Smooth muscle cell (in vitro differentiated cells): ENCODE data around the gene GDF11. TPM values are rescaled to one million over a fixed set of nuclear protein-coding genes. Genes with fewer than 3 reads are reported as not detected.

Source experiments
- DNase-seq: peaks from one replicate; lab custom pipeline; 2025; ENCODE audit not compliant: unreplicated experiment; lab: John Stamatoyannopoulos, UW
- H2AFZ ChIP-seq: fragments of 200-600 bp; sonication (generic); 2 replicates; pipeline ENCODE4 v1.6.0; 2016; ENCODE audit warnings: antibody characterized with exemption, low read depth, mild to moderate bottlenecking
- H3F3A ChIP-seq: fragments of 200-600 bp; sonication (generic); 2 replicates; pipeline ENCODE4 v1.6.0; 2017; ENCODE audit warnings: antibody characterized with exemption, low read depth
- H3K27ac ChIP-seq: fragments of 200-600 bp; sonication (generic); 2 replicates; pipeline ENCODE4 v1.5.1; 2016; ENCODE audit warnings: low read depth, mild to moderate bottlenecking
- H3K27me3 ChIP-seq: fragments of 200-600 bp; sonication (generic); 2 replicates; pipeline ENCODE4 v1.6.1; 2016; ENCODE audit warnings: low read depth, mild to moderate bottlenecking
- H3K36me3 ChIP-seq: fragments of 200-600 bp; sonication (generic); 2 replicates; pipeline ENCODE4 v1.5.1; 2016; ENCODE audit warnings: low read depth
- H3K4me1 ChIP-seq: fragments of 200-600 bp; sonication (generic); 2 replicates; pipeline ENCODE4 v1.5.1; 2016; ENCODE audit warnings: low read depth
- H3K4me2 ChIP-seq: fragments of 200-600 bp; sonication (generic); 2 replicates; pipeline ENCODE4 v1.6.0; 2016; ENCODE audit warnings: mild to moderate bottlenecking
- H3K4me3 ChIP-seq: fragments of 200-600 bp; sonication (generic); 2 replicates; pipeline ENCODE4 v1.5.1; 2016; ENCODE audit warnings: mild to moderate bottlenecking
- H3K79me2 ChIP-seq: fragments of 200-600 bp; sonication (generic); 2 replicates; pipeline ENCODE4 v1.6.0; 2016; ENCODE audit warnings: low read depth, mild to moderate bottlenecking
- H3K9ac ChIP-seq: fragments of 200-600 bp; sonication (generic); 2 replicates; pipeline ENCODE4 v1.6.0; 2016; ENCODE audit warnings: low read depth
- H3K9me3 ChIP-seq: fragments of 200-600 bp; sonication (generic); replicated peaks from 2 replicates; pipeline ENCODE4 v1.5.1; 2016; ENCODE audit warnings: low read depth
- H4K20me1 ChIP-seq: fragments of 200-600 bp; sonication (generic); 2 replicates; pipeline ENCODE4 v1.6.0; 2016; ENCODE audit warnings: low read depth
- CTCF ChIP-seq: fragments of 200-600 bp; sonication (generic); IDR thresholded peaks from 2 replicates; pipeline ENCODE4 v1.5.1; 2017; ENCODE audit warnings: borderline replicate concordance, mild to moderate bottlenecking, antibody characterized with exemption; ENCODE audit not compliant: insufficient read depth, poor library complexity, severe bottlenecking
- WGBS: methylation state at CpG from one replicate; pipeline ENCODE4 v1.1.7; 2016; ENCODE audit warnings: low lambda C conversion rate; 5-methylcytosine and 5-hydroxymethylcytosine counted together
- polyA plus RNA-seq: library from polyadenylated mRNA; unstranded; fragments of >200 nt; fragmentation: Nextera tagmentation; extraction: Ambion mirVana; gene quantifications from 2 replicates; pipeline ENCODE4 v1.2.1, GENCODE V29; 2016
- total RNA-seq: library from RNA; depleted of rRNA; stranded (reverse); fragments of >200 nt; gene quantifications from 2 replicates; pipeline ENCODE4 v1.2.3, GENCODE V29; 2014

The GDF11 gene
- total and polyA plus RNA-seq, 2 experiments from 2014 or later: 2.6 to 3.5 TPM

GRCh38 chr12:55724940-55725309 is 18.0 kb upstream of the GDF11 start:
- H3F3A ChIP-seq: peaks cover 49% of the 10 kb centered on the region
- H3K27ac ChIP-seq: no peak overlapping the region
- peaks cover 31% of the 10 kb centered on the region for H3K79me2 ChIP-seq
- peaks cover 62% of the 10 kb centered on the region for H4K20me1 ChIP-seq
- no peak overlapping the region for H3K9ac ChIP-seq
- no peak overlapping the region for H3K4me3 ChIP-seq
- H3K27me3 ChIP-seq: no peaks in the 10 kb centered on the region
- no peaks in the 10 kb centered on the region for H3K9me3 ChIP-seq
- no peak overlapping the region for H2AFZ ChIP-seq
- TF ChIP-seq CTCF: no peak
- 88% methylated on average over 3 of the region's 3 CpGs for WGBS
- H3K4me2 ChIP-seq: no peak overlapping the region
- peaks cover 9% of the 10 kb centered on the region for H3K4me1 ChIP-seq
- DNase-seq: no peak
- peaks cover 3% of the 10 kb centered on the region for H3K36me3 ChIP-seq

GRCh38 chr12:55725556-55725955 is 17.4 kb upstream of the GDF11 start:
- H3K4me2 ChIP-seq: no peak overlapping the region
- H3K4me3 ChIP-seq: no peak overlapping the region
- WGBS: 81% methylated on average over 3 of the region's 3 CpGs
- H3K79me2 ChIP-seq: peaks cover 34% of the 10 kb centered on the region
- H4K20me1 ChIP-seq: peaks cover 62% of the 10 kb centered on the region
- no peak for TF ChIP-seq CTCF
- peaks cover 54% of the 10 kb centered on the region for H3F3A ChIP-seq
- H3K36me3 ChIP-seq: peaks cover 3% of the 10 kb centered on the region
- no peak overlapping the region for H3K27ac ChIP-seq
- H2AFZ ChIP-seq: no peak overlapping the region
- DNase-seq: no peak
- no peaks in the 10 kb centered on the region for H3K27me3 ChIP-seq
- peaks cover 14% of the 10 kb centered on the region for H3K4me1 ChIP-seq
- H3K9me3 ChIP-seq: no peaks in the 10 kb centered on the region
- no peak overlapping the region for H3K9ac ChIP-seq

- no peak for TF ChIP-seq CTCF
- Histone ChIP-seq H3K79me2 (peaks cover 46% of the 10 kb centered on the region), H3K36me3 (peaks cover 3% of the 10 kb centered on the region), H3K4me2 (peak overlapping the region; percentile 93), H3K9me3 (no peaks in the 10 kb centered on the region), H3K27me3 (no peaks in the 10 kb centered on the region), H3K4me1 (peaks cover 17% of the 10 kb centered on the region), H2AFZ (no peak overlapping the region), H3K4me3 (peak overlapping the region; percentile 97), H4K20me1 (peaks cover 58% of the 10 kb centered on the region), H3K27ac (peak overlapping the region; percentile 98), H3F3A (peaks cover 55% of the 10 kb centered on the region), H3K9ac (peak overlapping the region; percentile 94)
- 65% methylated on average over 8 of the region's 10 CpGs for WGBS
- DNase-seq: no peak
Measured at GRCh38 chr12:55726971-55727370, 16.0 kb upstream of the GDF11 start.

GRCh38 chr12:55727643-55728185 is 15.2 kb upstream of the GDF11 start:
- DNase-seq: no peak
- H3F3A ChIP-seq: peaks cover 48% of the 10 kb centered on the region
- H3K4me1 ChIP-seq: peaks cover 17% of the 10 kb centered on the region
- no peaks in the 10 kb centered on the region for H3K9me3 ChIP-seq
- H3K9ac ChIP-seq: peak overlapping the region; percentile 94
- 5% methylated on average over 6 of the region's 9 CpGs for WGBS
- peak overlapping the region; percentile 97 for H3K4me3 ChIP-seq
- H4K20me1 ChIP-seq: peaks cover 55% of the 10 kb centered on the region
- peak overlapping the region; percentile 98 for H3K27ac ChIP-seq
- no peak for TF ChIP-seq CTCF
- H3K27me3 ChIP-seq: no peaks in the 10 kb centered on the region
- peaks cover 46% of the 10 kb centered on the region for H3K79me2 ChIP-seq
- no peak overlapping the region for H2AFZ ChIP-seq
- peak overlapping the region; percentile 93 for H3K4me2 ChIP-seq
- peaks cover 3% of the 10 kb centered on the region for H3K36me3 ChIP-seq
